CMK (cell line): ENCODE results near the gene CST3.
"Not testable (repeated sequence)": the region's sequence is repeated elsewhere in the genome, so short reads cannot be mapped to it uniquely, and the experiment has no call there.

Experiments used
- DNase-seq: peaks from one replicate; pipeline ENCODE4 v3.0.0-alpha.2; 2010; ENCODE audit warnings: low read depth

The CST3 gene

GRCh38 chr20:23637282-23638221, at the start of gene CST3:
TSS of gene CST3 (minus strand) at chr20:23637955. CDS start at chr20:23637862, 93 bp downstream.
- DNase-seq, result peak; percentile 81

- DNase-seq, result no peak
These were observed 48.4 kb upstream of the CST3 start for GRCh38 chr20:23686046-23686750.

- not testable (repeated sequence) for DNase-seq
These were observed 47.8 kb upstream of the CST3 start for GRCh38 chr20:23685529-23685896.

- DNase-seq, result no peak
These were observed 46.5 kb upstream of the CST3 start for GRCh38 chr20:23684261-23684660.

GRCh38 chr20:23683807-23684206, 46.1 kb upstream of the CST3 start:
- DNase-seq, result no peak

- DNase-seq, result no peak
These were observed 45.5 kb upstream of the CST3 start for GRCh38 chr20:23683281-23683680.

- DNase-seq, result no peak
These were observed 42.4 kb upstream of the CST3 start for GRCh38 chr20:23680146-23680545.

- DNase-seq, result no peak
These were observed 41.7 kb upstream of the CST3 start for GRCh38 chr20:23679133-23680092.

GRCh38 chr20:23673209-23673608, 35.5 kb upstream of the CST3 start:
- DNase-seq, result no peak

GRCh38 chr20:23672158-23672557, 34.4 kb upstream of the CST3 start:
- no peak for DNase-seq

GRCh38 chr20:23671479-23671878, 33.7 kb upstream of the CST3 start:
- DNase-seq, result no peak

- DNase-seq, result no peak
These were observed 32.6 kb upstream of the CST3 start for GRCh38 chr20:23670361-23670760.

- DNase-seq, result no peak
These were observed 32.1 kb upstream of the CST3 start for GRCh38 chr20:23669866-23670265.

- DNase-seq, result no peak
These were observed 31.6 kb upstream of the CST3 start for GRCh38 chr20:23669327-23669726.

GRCh38 chr20:23668477-23668951, 30.8 kb upstream of the CST3 start:
- no peak for DNase-seq

- no peak for DNase-seq
These were observed 29.9 kb upstream of the CST3 start for GRCh38 chr20:23667666-23668065.

- DNase-seq, result no peak
These were observed 28.9 kb upstream of the CST3 start for GRCh38 chr20:23666698-23667097.

GRCh38 chr20:23666189-23666588, 28.4 kb upstream of the CST3 start:
- DNase-seq, result no peak

- no peak for DNase-seq
These were observed 27.2 kb upstream of the CST3 start for GRCh38 chr20:23664954-23665353.

GRCh38 chr20:23664046-23664445, 26.3 kb upstream of the CST3 start:
- not testable (repeated sequence) for DNase-seq

GRCh38 chr20:23663180-23663579, 25.4 kb upstream of the CST3 start:
- no peak for DNase-seq
